ENCODE measurements around the gene TRIM26. TPM values are rescaled to one million over a fixed set of nuclear protein-coding genes. Genes with fewer than 3 reads are reported as not detected.
"Not testable (repeated sequence)": the region's sequence is repeated elsewhere in the genome, so short reads cannot be mapped to it uniquely, and the experiment has no call there.

The TRIM26 gene
- total and polyA plus RNA-seq, 2 experiments from 2014 or later: 11.0 to 38.0 TPM

- no peak for TF ChIP-seq EZH2phosphoT487 (IDR thresholded peaks at IDR 0.05; ENCODE audit: unreplicated experiment)
- no peak for TF ChIP-seq ETS1 (IDR thresholded peaks at IDR 0.05)
- TF ChIP-seq NANOG (IDR thresholded peaks at IDR 0.05; ENCODE audit: borderline replicate concordance): no peak
- TF ChIP-seq JUNB (IDR thresholded peaks at IDR 0.05; ENCODE audit: unreplicated experiment): no peak
- no peak for TF ChIP-seq ZNF331 (CRISPR knock-in tag; IDR thresholded peaks at IDR 0.05; ENCODE audit: low read depth)
- TF ChIP-seq EZH2 (IDR thresholded peaks at IDR 0.05; ENCODE audit: low read depth, unreplicated experiment): no peak
- TF ChIP-seq POLR2AphosphoS5 (IDR thresholded peaks at IDR 0.05; ENCODE audit: low read depth): no peak
- TF ChIP-seq ZNF114 (CRISPR knock-in tag; IDR thresholded peaks at IDR 0.05): no peak
- TF ChIP-seq STAT1 (IDR thresholded peaks at IDR 0.05; ENCODE audit: unreplicated experiment): no peak
Measured at GRCh38 chr6:30168741-30169140, 44.5 kb downstream of the TRIM26 start (continued).

- TF ChIP-seq CREB1 (CRISPR knock-in tag; IDR thresholded peaks at IDR 0.05; ENCODE audit: low read depth) (no peak), CTCF (conservative IDR thresholded peaks at IDR 0.05; ENCODE audit: low read depth in 2 of 2) (no peak), EZH2 (IDR thresholded peaks at IDR 0.05; ENCODE audit: low read depth, unreplicated experiment) (no peak), EZH2phosphoT487 (IDR thresholded peaks at IDR 0.05; ENCODE audit: unreplicated experiment) (no peak), REST (IDR thresholded peaks at IDR 0.05; ENCODE audit: unreplicated experiment) (no peak), POLR2AphosphoS5 (IDR thresholded peaks at IDR 0.05; ENCODE audit: low read depth) (no peak)
- no peaks in the 10 kb centered on the region for H3K9me3 Mint-ChIP-seq
- Histone ChIP-seq H3K4me2 (no peak overlapping the region), H3K36me3 (ENCODE audit: insufficient read depth) (no peaks in the 10 kb centered on the region), H3K79me2 (replicated peaks; ENCODE audit: insufficient read depth) (no peaks in the 10 kb centered on the region), H2AFZ (no peak overlapping the region), H3K4me3 (no peak overlapping the region), H3K27me3 (ENCODE audit: insufficient read depth) (peaks cover 25% of the 10 kb centered on the region), H3K27ac (ENCODE audit: low read depth) (no peak overlapping the region), H3K4me1 (ENCODE audit: insufficient read depth) (no peaks in the 10 kb centered on the region), H3F3A (replicated peaks; ENCODE audit: low read depth) (0 out of 2 replicates have a peak, but pooled peaks cover 4% of the 10 kb centered on the region), H4K20me1 (replicated peaks; ENCODE audit: insufficient read depth) (no peaks in the 10 kb centered on the region), H3K9me2 (ENCODE audit: insufficient read depth) (no peaks in the 10 kb centered on the region)
- DNase-seq (ENCODE audit: low spot score) (no peak), ATAC-seq (no peak)
- no peak overlapping the region for H3K27ac Mint-ChIP-seq
- H3K4me3 Mint-ChIP-seq: no peak overlapping the region
- peaks cover 19% of the 10 kb centered on the region for H3K27me3 Mint-ChIP-seq (ENCODE audit: insufficient read depth, low read depth, poor library complexity)
- no peaks in the 10 kb centered on the region for H3K36me3 Mint-ChIP-seq (ENCODE audit: low read depth)
- peaks cover 10% of the 10 kb centered on the region for H3K4me1 Mint-ChIP-seq
Measured at GRCh38 chr6:30167101-30167500, 46.1 kb downstream of the TRIM26 start.

GRCh38 chr6:30165238-30165637 is 48.0 kb downstream of the TRIM26 start:
- H3K36me3 ChIP-seq (ENCODE audit: insufficient read depth); H3F3A ChIP-seq (replicated peaks; ENCODE audit: low read depth); H3K4me3 ChIP-seq; H4K20me1 ChIP-seq (replicated peaks; ENCODE audit: insufficient read depth); H3K36me3 Mint-ChIP-seq (ENCODE audit: low read depth); H3K9me3 Mint-ChIP-seq; H3K9me2 ChIP-seq (ENCODE audit: insufficient read depth); H3K4me2 ChIP-seq; H3K4me1 ChIP-seq (ENCODE audit: insufficient read depth); ATAC-seq; DNase-seq (ENCODE audit: low spot score); H3K79me2 ChIP-seq (replicated peaks; ENCODE audit: insufficient read depth); H3K4me1 Mint-ChIP-seq; H3K4me3 Mint-ChIP-seq; H3K27ac ChIP-seq (ENCODE audit: low read depth); H3K27ac Mint-ChIP-seq; H3K27me3 Mint-ChIP-seq (ENCODE audit: insufficient read depth, low read depth, poor library complexity); H2AFZ ChIP-seq; H3K27me3 ChIP-seq (ENCODE audit: insufficient read depth): not testable (repeated sequence)

Measured in GM23338 (cell line).